Measurements from ENCODE around the gene PPTC7.

PPTC7 gene

GRCh38 chr12:110537605-110538409, 45.3 kb downstream of the PPTC7 start:
- no peak for TF ChIP-seq ZFX (IDR thresholded peaks at IDR 0.05; ENCODE audit: borderline replicate concordance)
- no peak for TF ChIP-seq CTCF (IDR thresholded peaks at IDR 0.05)
- H3K27ac ChIP-seq: no peak overlapping the region

GRCh38 chr12:110536834-110537604, 46.1 kb downstream of the PPTC7 start:
- no peak overlapping the region for H3K27ac ChIP-seq
- TF ChIP-seq ZFX (IDR thresholded peaks at IDR 0.05; ENCODE audit: borderline replicate concordance): no peak

- no peak overlapping the region for H3K27ac ChIP-seq
- TF ChIP-seq ZFX (IDR thresholded peaks at IDR 0.05; ENCODE audit: borderline replicate concordance) (no peak), CTCF (IDR thresholded peaks at IDR 0.05) (no peak)
Observed at GRCh38 chr12:110534811-110535210, 48.3 kb downstream of the PPTC7 start.

GRCh38 chr12:110533607-110534006, 49.5 kb downstream of the PPTC7 start:
- H3K27ac ChIP-seq: no peak overlapping the region
- TF ChIP-seq ZFX (IDR thresholded peaks at IDR 0.05; ENCODE audit: borderline replicate concordance) (no peak), CTCF (IDR thresholded peaks at IDR 0.05) (no peak)

GRCh38 chr12:110532644-110533043, 50.5 kb downstream of the PPTC7 start:
- no peak overlapping the region for H3K27ac ChIP-seq
- TF ChIP-seq CTCF (IDR thresholded peaks at IDR 0.05) (no peak), ZFX (IDR thresholded peaks at IDR 0.05; ENCODE audit: borderline replicate concordance) (no peak)

GRCh38 chr12:110531741-110532333, 51.3 kb downstream of the PPTC7 start:
- H3K27ac ChIP-seq: no peak overlapping the region
- TF ChIP-seq CTCF (IDR thresholded peaks at IDR 0.05) (no peak), ZFX (IDR thresholded peaks at IDR 0.05; ENCODE audit: borderline replicate concordance) (no peak)

- H3K27ac ChIP-seq: no peak overlapping the region
- TF ChIP-seq ZFX (IDR thresholded peaks at IDR 0.05; ENCODE audit: borderline replicate concordance) (no peak), CTCF (IDR thresholded peaks at IDR 0.05) (no peak)
Observed at GRCh38 chr12:110530511-110530910, 52.6 kb downstream of the PPTC7 start.
